ENCODE measurements around the gene NGRN.

DNA sequence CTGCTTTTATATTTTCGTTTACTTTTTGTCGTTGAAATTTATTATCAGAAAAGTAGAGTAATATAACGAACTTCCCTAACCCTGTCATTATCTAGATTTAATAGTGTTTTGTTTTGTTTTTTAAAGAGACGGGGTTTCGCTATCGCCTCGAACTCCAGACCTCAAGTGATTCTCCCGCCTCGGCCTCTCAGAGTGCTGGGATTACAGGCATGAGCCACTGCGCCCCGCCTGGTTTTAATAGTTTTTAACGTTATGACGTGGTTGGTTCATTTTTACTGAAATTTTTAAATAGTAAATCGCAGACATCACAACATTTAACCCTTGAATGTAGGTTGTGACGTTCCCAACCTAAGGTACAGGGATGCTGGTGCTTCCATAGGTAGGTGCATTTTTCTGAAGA is 1.0 kb downstream of the NGRN start:
- TF ChIP-seq, protein P1, sequence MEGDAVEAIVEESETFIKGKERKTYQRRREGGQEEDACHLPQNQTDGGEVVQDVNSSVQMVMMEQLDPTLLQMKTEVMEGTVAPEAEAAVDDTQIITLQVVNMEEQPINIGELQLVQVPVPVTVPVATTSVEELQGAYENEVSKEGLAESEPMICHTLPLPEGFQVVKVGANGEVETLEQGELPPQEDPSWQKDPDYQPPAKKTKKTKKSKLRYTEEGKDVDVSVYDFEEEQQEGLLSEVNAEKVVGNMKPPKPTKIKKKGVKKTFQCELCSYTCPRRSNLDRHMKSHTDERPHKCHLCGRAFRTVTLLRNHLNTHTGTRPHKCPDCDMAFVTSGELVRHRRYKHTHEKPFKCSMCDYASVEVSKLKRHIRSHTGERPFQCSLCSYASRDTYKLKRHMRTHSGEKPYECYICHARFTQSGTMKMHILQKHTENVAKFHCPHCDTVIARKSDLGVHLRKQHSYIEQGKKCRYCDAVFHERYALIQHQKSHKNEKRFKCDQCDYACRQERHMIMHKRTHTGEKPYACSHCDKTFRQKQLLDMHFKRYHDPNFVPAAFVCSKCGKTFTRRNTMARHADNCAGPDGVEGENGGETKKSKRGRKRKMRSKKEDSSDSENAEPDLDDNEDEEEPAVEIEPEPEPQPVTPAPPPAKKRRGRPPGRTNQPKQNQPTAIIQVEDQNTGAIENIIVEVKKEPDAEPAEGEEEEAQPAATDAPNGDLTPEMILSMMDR (IDR thresholded peaks at IDR 0.05), result no peak
- no peak for TF ChIP-seq POLR2AphosphoS5 (IDR thresholded peaks at IDR 0.05; ENCODE audit: low read depth, low read length)
- no peak for TF ChIP-seq SIN3A (IDR thresholded peaks at IDR 0.05; ENCODE audit: borderline replicate concordance, insufficient read depth, low read depth, low read length)

Measured in Panc1 (cell line).